Limb (tissue), 2 donors: ENCODE data around the gene ZKSCAN3.
"Not testable (repeated sequence)": the region's sequence is repeated elsewhere in the genome, so short reads cannot be mapped to it uniquely, and the experiment has no call there.

Experiments
- DNase-seq, 2 donors: peaks; one replicate each; pipeline ENCODE4 v3.0.0-alpha.2; 2016; ENCODE audit errors: extremely low spot score in 2 of 2

The ZKSCAN3 gene

GRCh38 chr6:28371706-28372451 lies 22.1 kb downstream of the ZKSCAN3 start:
- DNase-seq = no peak

DNA sequence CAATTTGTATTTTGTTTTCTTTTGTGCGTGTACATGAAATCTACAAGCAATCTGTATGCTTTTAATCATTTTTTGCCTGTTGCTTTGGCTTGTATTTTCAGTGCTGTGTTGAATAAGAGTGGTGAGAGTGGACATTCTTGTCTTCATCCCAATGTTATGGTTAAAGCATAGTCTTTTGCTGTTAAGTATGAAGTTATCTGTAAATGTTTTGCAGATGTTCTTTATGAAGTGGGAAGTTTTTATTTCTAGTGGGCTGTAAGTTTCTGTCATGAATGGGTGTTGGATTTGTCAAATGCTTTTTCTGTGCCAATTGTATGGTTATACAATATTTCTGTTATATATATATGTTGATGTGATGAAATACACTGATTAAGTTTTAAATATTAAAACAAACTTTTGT lies 24.2 kb downstream of the ZKSCAN3 start:
- no peak for DNase-seq

DNA sequence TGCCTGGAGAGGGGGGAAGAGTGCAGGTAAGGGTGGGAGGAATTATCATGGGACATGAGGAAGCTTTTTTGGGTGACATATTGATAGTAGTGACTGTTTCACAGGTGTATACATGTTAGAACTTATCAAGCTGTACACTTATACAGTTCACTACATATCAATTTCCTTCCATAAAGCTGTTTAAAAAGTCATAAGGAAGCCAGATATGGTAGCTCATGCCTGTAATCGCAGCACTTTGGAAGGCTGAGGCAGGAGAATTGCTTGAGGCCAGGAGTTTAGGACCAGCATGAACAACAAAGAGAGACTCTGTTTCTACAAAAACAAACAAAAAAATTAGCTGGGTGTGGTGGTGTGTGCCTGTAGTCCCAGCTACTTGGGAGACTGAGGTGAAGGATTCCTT lies 28.1 kb downstream of the ZKSCAN3 start:
- no peak for DNase-seq

- DNase-seq = no peak
Measured at GRCh38 chr6:28378644-28379043, 28.9 kb downstream of the ZKSCAN3 start.

GRCh38 chr6:28380381-28380780 lies 30.6 kb downstream of the ZKSCAN3 start:
- no peak for DNase-seq

- DNase-seq = peak; percentile 57 to 86
Measured at GRCh38 chr6:28383235-28384142, 33.7 kb downstream of the ZKSCAN3 start.

DNA sequence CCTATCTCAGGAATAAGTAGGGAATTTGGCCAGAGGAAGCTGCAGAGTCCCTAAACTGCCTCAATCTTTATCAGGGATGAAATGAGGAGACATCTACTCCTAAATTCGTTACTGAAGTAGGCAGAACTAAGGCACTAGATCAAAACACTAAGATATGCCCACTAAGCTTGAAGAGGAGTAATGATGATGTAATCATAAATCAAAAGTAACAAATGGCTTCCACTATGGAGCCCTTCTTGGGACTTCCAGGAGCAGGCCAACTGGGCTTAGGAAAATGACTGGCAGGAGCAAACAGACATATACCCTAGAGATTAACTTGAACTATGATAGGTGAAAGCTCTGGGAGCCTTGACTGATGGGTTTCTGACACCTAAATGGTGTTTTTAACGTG lies 34.4 kb downstream of the ZKSCAN3 start:
- no peak for DNase-seq

DNA sequence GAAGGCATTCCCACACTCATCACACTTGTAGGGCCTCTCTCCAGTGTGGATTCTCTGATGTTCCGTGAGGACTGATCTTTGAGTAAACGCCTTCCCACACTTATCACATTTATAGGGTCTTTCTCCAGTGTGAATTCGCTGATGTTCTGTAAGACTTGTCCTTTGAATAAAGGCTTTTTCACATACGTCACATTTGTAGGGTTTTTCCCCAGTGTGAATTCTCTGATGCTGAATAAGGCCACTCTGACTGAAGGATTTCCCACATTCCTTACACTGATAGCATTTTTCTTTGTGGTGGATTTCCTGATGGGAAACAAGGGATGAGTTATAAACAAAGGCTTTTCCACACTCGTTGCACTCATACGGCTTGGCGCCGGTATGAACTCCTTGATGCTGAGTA lies 40.9 kb downstream of the ZKSCAN3 start:
- DNase-seq = no peak

GRCh38 chr6:28393912-28394662 lies 44.3 kb downstream of the ZKSCAN3 start:
- no peak for DNase-seq

GRCh38 chr6:28395918-28396317 lies 46.2 kb downstream of the ZKSCAN3 start:
- DNase-seq = no peak

DNA sequence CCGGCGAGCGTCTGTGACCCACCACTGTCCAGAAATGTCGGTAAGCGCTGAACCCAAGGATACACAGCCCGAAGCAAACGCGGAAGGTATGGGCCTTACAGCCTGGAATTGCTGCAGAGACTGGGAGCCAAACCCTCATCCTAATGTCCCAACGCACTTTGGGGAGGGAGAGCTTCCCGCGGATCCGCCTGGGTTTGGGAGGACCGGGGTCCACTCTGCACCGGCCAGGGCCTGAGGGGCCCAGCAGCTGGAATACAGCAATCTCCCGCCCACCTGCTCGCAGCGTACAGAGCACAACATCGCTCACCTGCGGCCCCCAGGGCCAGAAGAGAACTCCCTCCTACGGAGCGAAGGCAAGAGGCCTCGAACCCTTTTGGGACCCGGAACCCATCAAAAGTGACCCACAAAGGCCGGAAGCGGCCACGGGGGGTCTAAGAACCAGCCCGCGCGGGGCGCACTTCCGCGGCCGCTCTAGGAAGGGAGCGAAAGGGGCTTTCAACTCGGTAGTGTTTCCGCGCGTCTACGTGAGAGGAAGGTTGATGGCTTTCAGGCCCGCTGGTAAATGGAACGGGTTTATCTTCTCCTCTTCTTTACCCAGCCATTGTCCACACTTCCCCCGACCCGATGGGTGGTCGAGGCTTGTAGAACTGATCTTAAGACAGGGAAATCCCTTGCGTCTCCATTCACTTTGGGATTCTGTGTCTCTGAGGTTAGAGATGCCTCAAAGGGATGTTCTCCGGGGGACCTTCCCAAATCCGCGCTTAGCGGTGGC lies 49.8 kb downstream of the ZKSCAN3 start, which contains the start of gene ZSCAN12:
Gene ZSCAN12, minus strand, starts transcription at position 398 of the 772 bp plus-strand sequence. CDS start 1,342 bp downstream, outside the sequence.
- DNase-seq = peak; percentile 84 to 91

DNA sequence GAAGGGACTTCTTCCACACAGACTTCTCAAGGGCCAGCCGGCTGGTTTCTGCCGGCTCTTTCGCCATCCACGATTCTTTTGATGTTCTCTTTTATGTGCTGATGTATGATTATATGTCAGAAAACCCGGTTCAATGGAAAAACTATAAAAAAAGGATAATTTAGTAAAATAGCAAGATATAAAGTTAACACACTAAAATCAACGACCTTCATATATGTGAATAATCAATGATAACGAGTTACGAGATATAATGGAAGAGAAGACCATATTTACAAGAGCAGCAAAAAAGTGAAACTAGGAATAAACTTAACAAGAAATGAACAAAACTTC lies 50.3 kb downstream of the ZKSCAN3 start:
- DNase-seq = no peak

GRCh38 chr6:28401172-28401571 lies 51.4 kb downstream of the ZKSCAN3 start:
- no peak for DNase-seq

DNA sequence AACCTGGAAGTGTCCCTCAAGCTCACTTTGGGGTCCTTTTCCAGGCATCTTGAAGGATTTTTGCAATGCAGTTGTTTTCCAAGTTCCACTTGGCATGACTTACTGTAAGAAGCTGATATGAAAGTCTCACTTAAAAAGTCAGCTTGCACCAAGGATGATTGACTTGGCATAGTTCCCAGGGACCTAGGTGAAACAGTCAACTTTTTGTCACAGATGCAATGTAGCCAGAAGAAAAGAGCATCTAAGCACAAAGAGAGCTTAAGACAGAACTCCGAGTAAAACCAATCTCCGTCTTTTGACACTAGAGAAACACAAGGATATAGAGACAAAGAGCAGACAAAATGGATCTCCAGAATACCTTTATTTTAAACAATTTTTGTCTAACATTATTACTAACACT lies 52.5 kb downstream of the ZKSCAN3 start:
- no peak for DNase-seq

DNA sequence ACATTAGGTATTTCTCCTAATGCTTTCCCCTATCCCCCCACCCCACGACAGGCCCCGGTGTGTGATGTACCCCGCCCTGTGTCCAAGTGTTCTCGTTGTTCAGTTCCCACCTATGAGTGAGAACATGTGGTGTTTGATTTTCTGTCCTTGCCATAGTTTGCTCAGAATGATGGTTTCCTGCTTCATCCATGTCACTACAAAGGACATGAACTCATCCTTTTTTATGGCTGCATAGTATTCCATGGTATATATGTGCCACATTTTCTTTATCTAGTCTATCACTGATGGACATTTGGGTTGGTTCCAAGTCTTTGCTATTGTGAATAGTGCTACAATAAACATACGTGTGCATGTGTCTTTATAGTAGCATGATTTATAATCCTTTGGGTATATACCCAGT lies 54.2 kb downstream of the ZKSCAN3 start:
- not testable (repeated sequence) for DNase-seq

DNA sequence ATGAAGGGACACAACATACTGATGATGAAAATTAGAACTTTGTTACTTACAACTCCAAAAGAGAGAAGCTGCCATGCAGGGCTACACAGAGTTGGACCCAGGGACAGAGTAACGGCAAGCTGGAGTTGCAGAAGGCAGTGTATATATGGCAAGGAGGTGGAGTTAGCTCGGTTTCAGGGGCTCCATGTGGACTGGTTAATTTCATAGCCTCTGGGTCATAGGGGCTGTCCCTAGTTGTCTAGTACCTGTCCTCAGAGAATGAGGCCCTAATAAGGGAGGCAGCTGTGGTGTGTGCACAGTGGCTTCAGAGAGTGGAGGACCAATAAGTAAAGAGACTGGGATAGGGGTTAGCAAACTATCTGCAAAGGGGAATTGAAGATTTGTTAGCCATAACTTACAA lies 57.7 kb downstream of the ZKSCAN3 start:
- DNase-seq = no peak

DNA sequence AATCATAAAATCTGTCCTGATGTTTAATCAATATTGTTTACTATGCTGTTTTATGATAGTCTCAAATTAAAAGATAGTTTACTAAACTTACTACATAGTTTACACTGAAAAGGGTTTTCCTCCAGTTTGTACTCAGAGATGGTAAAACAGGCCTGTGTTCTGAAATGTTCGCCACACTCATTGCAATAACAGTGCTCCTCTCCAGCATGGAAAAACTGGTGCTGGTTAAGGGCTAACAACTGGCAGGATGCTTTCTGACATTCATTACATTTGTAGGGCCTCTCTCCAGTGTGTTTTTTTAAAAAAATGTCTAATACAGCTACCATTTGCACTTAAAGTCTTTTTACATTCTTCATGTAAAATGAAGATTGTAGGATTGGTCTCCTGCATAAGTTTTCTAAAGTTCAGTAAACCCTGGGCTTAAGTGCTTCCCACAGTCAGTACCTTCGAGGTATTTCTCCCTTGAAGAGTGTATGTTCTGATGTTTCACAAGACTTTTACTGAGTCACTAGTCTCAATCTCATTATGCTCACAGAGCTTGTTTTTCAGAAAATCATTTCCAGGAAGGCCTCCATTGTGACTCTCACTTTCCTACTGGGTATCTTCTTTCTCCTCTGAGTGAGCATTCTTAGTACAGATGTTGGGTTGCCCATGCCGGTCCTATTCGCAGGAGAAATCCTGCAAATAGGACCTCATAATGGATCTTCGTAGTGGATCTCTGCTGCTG lies 58.5 kb downstream of the ZKSCAN3 start:
- no peak for DNase-seq

DNA sequence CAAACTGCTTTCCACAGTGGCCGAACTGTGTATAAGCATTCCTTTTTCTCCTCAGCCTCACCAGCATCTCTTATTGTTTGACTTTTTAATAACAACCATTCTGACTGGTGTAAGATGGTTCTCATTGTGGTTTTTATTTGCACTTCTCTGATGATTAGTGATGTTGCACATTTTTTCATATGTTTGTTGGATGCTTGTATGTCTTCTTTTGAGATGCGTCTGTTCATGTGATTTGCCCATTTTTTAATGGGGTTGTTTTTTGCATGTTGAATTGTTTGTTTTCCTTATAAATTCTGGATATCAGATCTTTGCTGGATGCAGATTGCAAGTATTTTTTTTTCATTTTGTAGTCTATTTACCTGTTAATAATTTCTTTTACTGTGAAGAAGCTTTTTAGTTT lies 61.0 kb downstream of the ZKSCAN3 start:
- DNase-seq = no peak

DNA sequence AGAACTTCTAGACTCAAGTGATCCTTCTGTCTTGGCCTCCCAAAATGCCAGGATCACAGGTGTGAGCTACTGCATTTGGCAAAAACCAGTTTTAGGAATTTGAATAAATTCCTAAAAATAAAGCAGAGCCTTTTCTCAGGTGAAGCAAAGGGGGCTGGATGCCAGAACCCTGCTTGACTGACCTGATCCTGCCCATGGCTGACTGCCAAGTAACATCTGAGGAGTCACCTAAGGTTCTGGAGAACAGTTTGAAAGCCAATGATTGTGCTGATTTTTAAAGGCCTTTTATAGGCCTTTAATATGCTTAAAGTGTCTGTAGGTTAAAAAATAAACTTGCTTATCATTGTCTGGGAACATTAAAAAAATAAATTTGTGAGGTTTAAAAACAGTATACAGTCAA lies 63.9 kb downstream of the ZKSCAN3 start:
- DNase-seq = no peak
